IMR-90 (cell line): ENCODE data around the gene NR1H4.

Experiments used
- MAZ ChIP-seq: IDR thresholded peaks from 2 replicates; pipeline ENCODE4 v1.6.1; 2012; ENCODE audit warnings: low read depth, mild to moderate bottlenecking, low read length, improper control_type of control experiment, moderate library complexity, borderline replicate concordance
- POLR2A ChIP-seq: IDR thresholded peaks from 2 replicates; pipeline ENCODE4 v1.6.1; 2012; ENCODE audit warnings: mild to moderate bottlenecking, low read depth, low read length
- RCOR1 ChIP-seq: IDR thresholded peaks from 2 replicates; pipeline ENCODE4 v1.6.1; 2012; ENCODE audit warnings: mild to moderate bottlenecking, low read length, improper control_type of control experiment; ENCODE audit not compliant: insufficient replicate concordance
- TF ChIP-seq, protein P1 (sequence below): conservative IDR thresholded peaks from 2 replicates; pipeline ENCODE4 v1.5.1; 2012; ENCODE audit warnings: mild to moderate bottlenecking, low read depth, low read length, improper control_type of control experiment

DNA sequence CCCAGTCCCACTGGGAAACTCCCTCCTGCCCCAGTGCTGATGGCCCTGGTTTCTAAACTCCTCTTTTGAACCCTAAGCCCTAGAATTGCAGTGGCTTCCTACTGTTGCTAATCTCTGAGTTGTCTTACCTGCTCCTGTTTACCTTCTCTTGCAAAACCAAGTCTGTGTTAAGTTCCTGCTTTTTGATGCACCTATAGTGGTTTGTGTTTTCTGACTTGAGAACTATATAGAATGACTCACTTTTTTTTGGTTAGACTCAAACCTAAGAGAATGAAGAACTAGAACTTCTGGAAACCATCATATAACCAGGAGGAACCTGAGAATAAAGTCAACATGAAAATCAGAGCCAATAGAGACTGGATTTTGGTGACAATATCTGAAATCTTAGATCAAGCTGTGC is 94.3 kb downstream of the NR1H4 start:
- TF ChIP-seq POLR2A (no peak), MAZ (no peak), RCOR1 (no peak)
- TF ChIP-seq, protein P1, sequence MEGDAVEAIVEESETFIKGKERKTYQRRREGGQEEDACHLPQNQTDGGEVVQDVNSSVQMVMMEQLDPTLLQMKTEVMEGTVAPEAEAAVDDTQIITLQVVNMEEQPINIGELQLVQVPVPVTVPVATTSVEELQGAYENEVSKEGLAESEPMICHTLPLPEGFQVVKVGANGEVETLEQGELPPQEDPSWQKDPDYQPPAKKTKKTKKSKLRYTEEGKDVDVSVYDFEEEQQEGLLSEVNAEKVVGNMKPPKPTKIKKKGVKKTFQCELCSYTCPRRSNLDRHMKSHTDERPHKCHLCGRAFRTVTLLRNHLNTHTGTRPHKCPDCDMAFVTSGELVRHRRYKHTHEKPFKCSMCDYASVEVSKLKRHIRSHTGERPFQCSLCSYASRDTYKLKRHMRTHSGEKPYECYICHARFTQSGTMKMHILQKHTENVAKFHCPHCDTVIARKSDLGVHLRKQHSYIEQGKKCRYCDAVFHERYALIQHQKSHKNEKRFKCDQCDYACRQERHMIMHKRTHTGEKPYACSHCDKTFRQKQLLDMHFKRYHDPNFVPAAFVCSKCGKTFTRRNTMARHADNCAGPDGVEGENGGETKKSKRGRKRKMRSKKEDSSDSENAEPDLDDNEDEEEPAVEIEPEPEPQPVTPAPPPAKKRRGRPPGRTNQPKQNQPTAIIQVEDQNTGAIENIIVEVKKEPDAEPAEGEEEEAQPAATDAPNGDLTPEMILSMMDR = no peak
